T-helper 17 cell (primary cell): ENCODE data around the gene ETV5. TPM values are rescaled to one million over a fixed set of nuclear protein-coding genes. Genes with fewer than 3 reads are reported as not detected.
A peak's percentile ranks its signal among the peaks of the same experiment; 100 is the strongest.

ENCODE experiments used
- ATAC-seq: fragments of 150-1000 bp; cut with Tn5 transposase; 2 replicates; pipeline ENCODE4 v1.10.0; 2021; ENCODE audit warnings: mild to moderate bottlenecking, moderate library complexity
- DNase-seq, 3 donors: peaks; one replicate each; pipeline versions ENCODE4 v3.0.0 to v3.0.0-alpha.2; 2020 to 2021
- H3K9me3 ChIP-seq: one replicate; pipeline ENCODE4 v1.7.0; 2013; ENCODE audit warnings: low read length, mild to moderate bottlenecking; ENCODE audit not compliant: control insufficient read depth, poor library complexity, severe bottlenecking
- H3K27ac Mint-ChIP-seq: one replicate; pipeline ENCODE4 v1.8.0; 2022; ENCODE audit warnings: mild to moderate bottlenecking, moderate library complexity, mixed read lengths
- H3K27me3 Mint-ChIP-seq: one replicate; pipeline ENCODE4 v1.8.0; 2022; ENCODE audit warnings: mixed read lengths
- H3K36me3 Mint-ChIP-seq: one replicate; pipeline ENCODE4 v1.8.0; 2022; ENCODE audit warnings: low read depth, mixed read lengths
- H3K4me1 Mint-ChIP-seq: one replicate; pipeline ENCODE4 v1.8.0; 2022; ENCODE audit warnings: mild to moderate bottlenecking, mixed read lengths
- H3K4me3 Mint-ChIP-seq: one replicate; pipeline ENCODE4 v1.8.0; 2022; ENCODE audit warnings: mild to moderate bottlenecking, moderate library complexity, mixed read lengths
- total RNA-seq, 4 donors: library from RNA in 2 of 4; stranded (reverse) in 2 of 4; gene quantifications; one replicate each; pipeline ENCODE4 v1.2.3 and lab custom pipeline; 2022 to 2026

Gene ETV5
- total RNA-seq, 2 donors from 2014 or later = 0.70 TPM; not detected in 1

GRCh38 chr3:186138272-186138981 is 29.5 kb upstream of the ETV5 start:
- no peaks in the 10 kb centered on the region for H3K4me1 Mint-ChIP-seq
- DNase-seq (no peak), ATAC-seq (no peak)
- H3K4me3 Mint-ChIP-seq = no peak overlapping the region
- peaks cover 62% of the 10 kb centered on the region for H3K27me3 Mint-ChIP-seq
- H3K36me3 Mint-ChIP-seq = no peaks in the 10 kb centered on the region
- no peaks in the 10 kb centered on the region for H3K9me3 ChIP-seq
- peak overlapping the region; percentile 57 for H3K27ac Mint-ChIP-seq

GRCh38 chr3:186137051-186137685 is 28.3 kb upstream of the ETV5 start:
- ATAC-seq = no peak
- Mint-ChIP-seq H3K27me3 (peaks cover 61% of the 10 kb centered on the region), H3K4me1 (no peaks in the 10 kb centered on the region), H3K4me3 (no peak overlapping the region), H3K36me3 (no peaks in the 10 kb centered on the region), H3K27ac (no peak overlapping the region)
- H3K9me3 ChIP-seq = no peaks in the 10 kb centered on the region
- no peak for DNase-seq

GRCh38 chr3:186133980-186134379 is 25.1 kb upstream of the ETV5 start:
- H3K27ac Mint-ChIP-seq = peak overlapping the region; percentile 32
- ATAC-seq (no peak), DNase-seq (no peak)
- no peaks in the 10 kb centered on the region for H3K9me3 ChIP-seq
- no peak overlapping the region for H3K4me3 Mint-ChIP-seq
- no peaks in the 10 kb centered on the region for H3K36me3 Mint-ChIP-seq
- H3K4me1 Mint-ChIP-seq = no peaks in the 10 kb centered on the region
- H3K27me3 Mint-ChIP-seq = peaks cover 74% of the 10 kb centered on the region

DNA sequence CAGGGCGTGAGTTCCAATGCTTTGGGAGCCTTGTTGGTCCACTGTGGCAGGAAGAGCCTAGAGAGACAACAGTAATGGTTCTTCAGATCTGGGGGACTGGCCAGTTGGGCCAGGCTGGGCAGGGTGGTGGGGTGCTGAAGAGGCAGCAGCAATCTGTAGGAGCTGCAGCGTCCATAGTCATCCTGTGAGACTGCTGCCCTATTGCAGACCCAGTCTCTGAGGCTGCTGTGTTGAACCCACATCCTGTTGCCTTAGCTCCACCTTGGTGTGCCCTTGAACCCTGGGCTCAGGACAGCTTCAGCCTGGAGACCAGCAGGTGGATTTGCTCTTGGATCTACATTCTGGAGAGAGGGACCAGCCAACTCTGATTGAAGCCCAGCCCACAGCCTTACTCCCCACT is 23.6 kb upstream of the ETV5 start:
- Mint-ChIP-seq H3K4me3 (no peak overlapping the region), H3K27me3 (peaks cover 65% of the 10 kb centered on the region), H3K4me1 (no peaks in the 10 kb centered on the region), H3K27ac (no peak overlapping the region), H3K36me3 (no peaks in the 10 kb centered on the region)
- no peak for ATAC-seq
- DNase-seq = no peak
- no peaks in the 10 kb centered on the region for H3K9me3 ChIP-seq

DNA sequence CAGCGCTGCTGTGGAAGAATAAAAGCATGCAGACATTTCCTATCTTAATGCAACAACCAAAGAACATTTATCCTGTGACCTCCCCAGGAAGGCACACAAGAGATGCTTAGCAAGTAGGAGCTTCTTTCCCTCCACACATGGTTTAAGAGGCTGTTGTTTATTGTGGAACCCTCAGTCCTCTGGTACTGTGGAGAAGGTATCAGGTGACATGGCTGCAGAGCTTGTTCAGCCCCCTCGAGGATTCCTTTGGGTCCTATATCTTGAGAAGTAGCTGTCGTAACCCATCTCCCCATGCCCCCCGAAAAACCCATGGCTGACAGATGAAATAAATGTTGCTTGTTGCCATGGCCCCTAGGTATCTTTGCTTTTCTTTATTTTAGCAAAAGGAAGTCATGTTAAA is 20.3 kb upstream of the ETV5 start:
- Mint-ChIP-seq H3K36me3 (no peaks in the 10 kb centered on the region), H3K27ac (no peak overlapping the region), H3K4me3 (no peak overlapping the region), H3K27me3 (peaks cover 44% of the 10 kb centered on the region), H3K4me1 (no peaks in the 10 kb centered on the region)
- no peak for ATAC-seq
- DNase-seq = no peak
- no peaks in the 10 kb centered on the region for H3K9me3 ChIP-seq

DNA sequence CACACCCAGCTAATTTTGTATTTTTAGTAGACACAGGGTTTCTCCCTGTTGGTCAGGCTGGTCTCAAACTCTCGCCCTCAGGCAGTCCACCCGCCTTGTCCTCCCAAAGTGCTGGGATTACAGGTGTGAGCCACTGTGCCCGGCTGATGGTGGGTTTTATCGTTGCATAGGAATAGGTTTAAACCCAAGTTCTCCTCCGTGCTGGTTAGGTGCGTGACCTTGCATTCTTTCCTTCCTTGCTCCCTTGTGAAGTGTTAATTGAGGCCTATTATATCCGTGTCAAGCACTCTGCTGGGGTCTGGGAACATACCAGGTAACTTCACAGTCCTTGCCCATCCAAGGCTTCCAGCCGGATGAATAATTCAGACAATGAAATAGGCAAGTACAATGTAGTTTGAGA is 19.3 kb upstream of the ETV5 start:
- Mint-ChIP-seq H3K27ac (no peak overlapping the region), H3K4me1 (no peaks in the 10 kb centered on the region), H3K36me3 (no peaks in the 10 kb centered on the region), H3K27me3 (peaks cover 46% of the 10 kb centered on the region), H3K4me3 (no peak overlapping the region)
- no peak for DNase-seq
- no peak for ATAC-seq
- H3K9me3 ChIP-seq = no peaks in the 10 kb centered on the region

- Mint-ChIP-seq H3K4me3 (no peak overlapping the region), H3K27ac (no peak overlapping the region), H3K36me3 (no peaks in the 10 kb centered on the region), H3K4me1 (no peaks in the 10 kb centered on the region), H3K27me3 (peaks cover 44% of the 10 kb centered on the region)
- ATAC-seq = no peak
- no peak for DNase-seq
- H3K9me3 ChIP-seq = no peaks in the 10 kb centered on the region
Observed at GRCh38 chr3:186127463-186127862, 18.6 kb upstream of the ETV5 start.

DNA sequence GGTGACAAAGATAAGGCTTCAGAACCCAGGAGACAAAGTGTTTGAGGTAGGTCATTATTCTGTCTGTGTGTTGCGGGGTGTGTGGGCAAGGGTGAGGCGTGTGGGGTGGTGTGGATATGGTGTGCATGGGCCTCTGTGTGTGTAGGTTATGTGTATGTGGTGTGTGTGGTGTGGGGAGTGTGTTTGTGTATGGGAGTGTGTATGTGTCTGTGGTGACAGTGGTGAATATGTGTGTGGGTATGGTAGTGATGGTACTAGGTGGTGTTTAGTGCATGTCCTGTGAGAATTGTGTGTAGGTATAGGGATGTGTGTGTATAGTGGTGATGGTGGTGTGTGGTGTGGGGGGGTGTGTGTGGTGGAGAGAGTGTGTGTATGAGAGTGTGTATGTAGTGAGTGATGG is 16.2 kb upstream of the ETV5 start:
- no peaks in the 10 kb centered on the region for H3K4me1 Mint-ChIP-seq

DNA sequence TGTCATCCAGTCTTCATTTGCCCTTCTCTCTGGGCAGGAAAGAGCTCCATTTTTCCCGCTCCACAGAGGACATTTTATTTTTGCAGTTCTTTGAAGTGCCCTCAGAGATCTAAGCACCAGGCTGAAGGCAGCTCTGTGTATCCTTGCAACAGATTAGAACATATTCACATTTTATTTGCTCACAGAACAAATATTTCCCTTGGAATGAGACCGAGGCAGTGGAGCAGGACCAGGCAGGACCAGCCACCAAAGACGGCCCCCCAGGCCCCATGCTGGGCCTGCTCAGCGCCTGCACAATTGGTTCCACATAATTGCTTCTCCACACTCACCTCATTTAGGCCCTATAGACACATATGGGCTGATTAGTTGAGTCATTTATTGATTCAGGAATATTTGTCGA is 15.7 kb upstream of the ETV5 start:
- H3K4me1 Mint-ChIP-seq = no peaks in the 10 kb centered on the region
- H3K4me3 Mint-ChIP-seq = no peak overlapping the region
- DNase-seq (no peak), ATAC-seq (no peak)
- H3K9me3 ChIP-seq = no peaks in the 10 kb centered on the region
- H3K36me3 Mint-ChIP-seq = no peaks in the 10 kb centered on the region
- H3K27me3 Mint-ChIP-seq = peaks cover 40% of the 10 kb centered on the region
- H3K27ac Mint-ChIP-seq = no peak overlapping the region

More for the DNA sequence above, 16.2 kb upstream of the ETV5 start:
- Mint-ChIP-seq H3K27ac (no peak overlapping the region), H3K36me3 (no peaks in the 10 kb centered on the region), H3K27me3 (peaks cover 38% of the 10 kb centered on the region), H3K4me3 (no peak overlapping the region)
- no peaks in the 10 kb centered on the region for H3K9me3 ChIP-seq
- ATAC-seq = no peak
- no peak for DNase-seq

- H3K4me3 Mint-ChIP-seq = no peak overlapping the region
Observed at GRCh38 chr3:186123012-186123411, 14.1 kb upstream of the ETV5 start.

GRCh38 chr3:186121968-186122367 is 13.1 kb upstream of the ETV5 start:
- peaks cover 64% of the 10 kb centered on the region for H3K27me3 Mint-ChIP-seq
- no peak for ATAC-seq
- no peaks in the 10 kb centered on the region for H3K4me1 Mint-ChIP-seq

More at GRCh38 chr3:186123012-186123411, 14.1 kb upstream of the ETV5 start:
- H3K9me3 ChIP-seq = no peaks in the 10 kb centered on the region
- DNase-seq (no peak), ATAC-seq (no peak)
- Mint-ChIP-seq H3K4me1 (no peaks in the 10 kb centered on the region), H3K27ac (no peak overlapping the region), H3K36me3 (no peaks in the 10 kb centered on the region), H3K27me3 (peaks cover 55% of the 10 kb centered on the region)

GRCh38 chr3:186121278-186121677 is 12.4 kb upstream of the ETV5 start:
- DNase-seq (no peak), ATAC-seq (no peak)
- Mint-ChIP-seq H3K36me3 (no peaks in the 10 kb centered on the region), H3K4me1 (no peaks in the 10 kb centered on the region), H3K4me3 (no peak overlapping the region), H3K27ac (no peak overlapping the region), H3K27me3 (peaks cover 70% of the 10 kb centered on the region)
- H3K9me3 ChIP-seq = no peaks in the 10 kb centered on the region

More at GRCh38 chr3:186121968-186122367, 13.1 kb upstream of the ETV5 start:
- Mint-ChIP-seq H3K27ac (no peak overlapping the region), H3K36me3 (no peaks in the 10 kb centered on the region), H3K4me3 (no peak overlapping the region)
- no peaks in the 10 kb centered on the region for H3K9me3 ChIP-seq
- no peak for DNase-seq

DNA sequence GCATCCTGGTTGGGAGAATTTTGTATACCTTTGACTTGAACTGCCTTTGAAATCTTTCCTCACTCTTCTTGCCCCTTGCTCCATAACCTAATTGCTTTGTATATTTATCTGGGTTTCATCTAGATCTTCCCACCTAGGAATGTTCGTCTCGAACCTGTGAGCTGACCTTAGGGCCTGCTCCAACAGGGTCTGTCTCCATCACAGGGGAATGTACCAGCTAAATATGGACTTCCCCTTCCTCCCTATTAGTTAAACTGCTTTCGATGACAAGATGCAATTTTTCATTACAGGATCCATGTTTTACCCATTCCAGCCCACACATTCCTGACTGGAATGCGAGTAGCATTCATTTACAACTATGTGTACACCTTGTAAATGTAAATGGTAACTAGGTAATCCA is 10.6 kb upstream of the ETV5 start:
- Mint-ChIP-seq H3K4me3 (no peak overlapping the region), H3K27ac (no peak overlapping the region), H3K4me1 (no peaks in the 10 kb centered on the region), H3K27me3 (peaks cover 88% of the 10 kb centered on the region), H3K36me3 (peaks cover 3% of the 10 kb centered on the region)
- DNase-seq (no peak), ATAC-seq (no peak)
- H3K9me3 ChIP-seq = no peaks in the 10 kb centered on the region

DNA sequence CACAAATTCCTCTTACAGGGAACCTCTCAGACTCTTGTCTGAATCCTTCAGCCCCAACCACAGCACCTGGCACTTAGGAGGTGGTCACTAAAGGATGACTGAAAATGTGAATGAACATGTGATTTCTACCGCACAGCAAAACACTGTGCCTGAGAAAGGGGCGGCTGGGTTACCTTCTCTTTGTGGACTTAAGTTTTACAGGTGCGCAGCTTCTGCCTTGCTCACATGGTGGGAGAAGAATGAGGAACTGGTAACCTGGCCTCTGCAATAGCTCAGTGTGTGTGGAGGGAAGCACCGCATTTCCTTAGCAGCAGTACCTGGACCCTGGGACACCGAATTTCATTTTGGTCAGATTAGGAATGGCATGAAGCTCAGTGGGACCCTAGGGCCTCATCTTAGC is 9.8 kb upstream of the ETV5 start:
- no peak for ATAC-seq
- no peak overlapping the region for H3K4me3 Mint-ChIP-seq
- H3K36me3 Mint-ChIP-seq = peaks cover 3% of the 10 kb centered on the region

More for the DNA sequence above, 9.8 kb upstream of the ETV5 start:
- DNase-seq = no peak
- Mint-ChIP-seq H3K4me1 (no peaks in the 10 kb centered on the region), H3K27me3 (peaks cover 89% of the 10 kb centered on the region), H3K27ac (no peak overlapping the region)
- no peaks in the 10 kb centered on the region for H3K9me3 ChIP-seq
